SK-N-SH treated with all-trans-retinoic acid at 6 μM for 48 hours (cell line): ENCODE results near the gene CDCA3.

Source experiments
- BACH2 ChIP-seq: fragments of 250-450 bp; sonication (Bioruptor Pico); IDR thresholded peaks from 2 replicates; pipeline ENCODE4 v1.9.0; 2021; ENCODE audit warnings: mild to moderate bottlenecking, borderline replicate concordance
- CSDC2 ChIP-seq: fragments of 250-450 bp; sonication (Bioruptor Pico); IDR thresholded peaks from 2 replicates; pipeline ENCODE4 v1.5.0; 2020; ENCODE audit warnings: mild to moderate bottlenecking, moderate library complexity
- ISL1 ChIP-seq: fragments of 250-450 bp; sonication (Bioruptor Pico); IDR thresholded peaks from 2 replicates; pipeline ENCODE4 v2.1.2; 2022; ENCODE audit warnings: mild to moderate bottlenecking, moderate library complexity
- OSR1 ChIP-seq: fragments of 250-450 bp; sonication (Bioruptor Pico); IDR thresholded peaks from 2 replicates; pipeline ENCODE4 v1.8.0; 2022; ENCODE audit warnings: moderate library complexity, mild to moderate bottlenecking, inconsistent platforms
- RARB ChIP-seq: fragments of 250-450 bp; sonication (Bioruptor Pico); IDR thresholded peaks from 2 replicates; pipeline ENCODE4 v1.8.0; 2021; ENCODE audit warnings: mild to moderate bottlenecking, moderate library complexity
- ZFP3 ChIP-seq: fragments of 250-450 bp; sonication (Bioruptor Pico); IDR thresholded peaks from 2 replicates; pipeline ENCODE4 v1.5.0; 2020; ENCODE audit warnings: mild to moderate bottlenecking, moderate library complexity
- TF ChIP-seq, protein P1 (sequence below): fragments of 250-450 bp; sonication (Bioruptor Pico); IDR thresholded peaks from 2 replicates; pipeline ENCODE4 v1.5.1; 2020; ENCODE audit warnings: low read depth, mild to moderate bottlenecking, moderate library complexity
- TF ChIP-seq, protein P2 (sequence below): fragments of 250-450 bp; sonication (Bioruptor Pico); IDR thresholded peaks from 2 replicates; pipeline ENCODE4 v1.8.0; 2021; ENCODE audit warnings: low read depth, mild to moderate bottlenecking, moderate library complexity, borderline replicate concordance

DNA sequence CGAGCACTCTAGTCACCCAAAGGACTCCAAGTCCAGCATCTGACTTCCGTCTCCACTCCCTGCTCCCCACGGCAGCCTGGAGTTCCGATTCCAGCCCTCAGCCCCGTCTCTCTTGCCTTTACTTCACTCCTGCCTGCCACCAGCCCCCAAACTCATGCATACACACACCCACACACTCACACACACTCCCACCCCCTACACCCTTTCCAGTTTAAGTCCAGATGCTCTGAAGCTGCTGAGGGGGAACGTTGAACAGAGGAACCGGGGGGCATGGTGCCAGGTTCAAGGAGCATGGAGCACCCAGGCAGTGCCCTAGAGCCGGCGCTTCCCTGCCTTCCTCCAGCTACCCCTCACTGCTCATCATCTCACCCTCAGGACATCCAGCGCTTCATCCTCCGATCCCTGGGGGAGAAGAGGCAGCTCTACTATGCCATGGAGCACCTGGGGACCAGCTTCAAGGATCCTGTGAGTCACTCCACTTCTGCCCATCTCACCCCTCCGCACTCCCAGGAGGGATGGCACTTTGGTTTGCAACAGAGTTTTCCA lies 19.6 kb downstream of the CDCA3 start:
- TF ChIP-seq, protein P1, sequence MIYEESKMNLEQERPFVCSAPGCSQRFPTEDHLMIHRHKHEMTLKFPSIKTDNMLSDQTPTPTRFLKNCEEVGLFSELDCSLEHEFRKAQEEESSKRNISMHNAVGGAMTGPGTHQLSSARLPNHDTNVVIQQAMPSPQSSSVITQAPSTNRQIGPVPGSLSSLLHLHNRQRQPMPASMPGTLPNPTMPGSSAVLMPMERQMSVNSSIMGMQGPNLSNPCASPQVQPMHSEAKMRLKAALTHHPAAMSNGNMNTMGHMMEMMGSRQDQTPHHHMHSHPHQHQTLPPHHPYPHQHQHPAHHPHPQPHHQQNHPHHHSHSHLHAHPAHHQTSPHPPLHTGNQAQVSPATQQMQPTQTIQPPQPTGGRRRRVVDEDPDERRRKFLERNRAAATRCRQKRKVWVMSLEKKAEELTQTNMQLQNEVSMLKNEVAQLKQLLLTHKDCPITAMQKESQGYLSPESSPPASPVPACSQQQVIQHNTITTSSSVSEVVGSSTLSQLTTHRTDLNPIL (CRISPR knock-in tag), result no peak
- no peak for TF ChIP-seq OSR1 (CRISPR knock-in tag)
- TF ChIP-seq, protein P2, sequence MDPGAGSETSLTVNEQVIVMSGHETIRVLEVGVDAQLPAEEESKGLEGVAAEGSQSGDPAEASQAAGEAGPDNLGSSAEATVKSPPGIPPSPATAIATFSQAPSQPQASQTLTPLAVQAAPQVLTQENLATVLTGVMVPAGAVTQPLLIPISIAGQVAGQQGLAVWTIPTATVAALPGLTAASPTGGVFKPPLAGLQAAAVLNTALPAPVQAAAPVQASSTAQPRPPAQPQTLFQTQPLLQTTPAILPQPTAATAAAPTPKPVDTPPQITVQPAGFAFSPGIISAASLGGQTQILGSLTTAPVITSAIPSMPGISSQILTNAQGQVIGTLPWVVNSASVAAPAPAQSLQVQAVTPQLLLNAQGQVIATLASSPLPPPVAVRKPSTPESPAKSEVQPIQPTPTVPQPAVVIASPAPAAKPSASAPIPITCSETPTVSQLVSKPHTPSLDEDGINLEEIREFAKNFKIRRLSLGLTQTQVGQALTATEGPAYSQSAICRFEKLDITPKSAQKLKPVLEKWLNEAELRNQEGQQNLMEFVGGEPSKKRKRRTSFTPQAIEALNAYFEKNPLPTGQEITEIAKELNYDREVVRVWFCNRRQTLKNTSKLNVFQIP (CRISPR knock-in tag), result no peak
- TF ChIP-seq ZFP3, result no peak
- TF ChIP-seq RARB, result no peak
- no peak for TF ChIP-seq BACH2 (CRISPR knock-in tag)
- TF ChIP-seq ISL1 (CRISPR knock-in tag), result no peak
- TF ChIP-seq CSDC2 (CRISPR knock-in tag), result no peak
